Nephron (organoid): ENCODE measurements around the gene TRMU.

Source experiments
- H3K27ac Mint-ChIP-seq, 3 experiments: 2 replicates each; pipeline ENCODE4 v1.8.0; 2020; ENCODE audit warnings: mixed read lengths in 3 of 3, mild to moderate bottlenecking in 2 of 3, moderate library complexity in 1 of 3
- H3K27me3 Mint-ChIP-seq: 2 replicates; pipeline ENCODE4 v1.8.0; 2021; ENCODE audit warnings: low read depth, mild to moderate bottlenecking, moderate library complexity, mixed read lengths
- H3K36me3 Mint-ChIP-seq: 2 replicates; pipeline ENCODE4 v1.8.0; 2020; ENCODE audit warnings: low read depth, mixed read lengths
- H3K4me1 Mint-ChIP-seq: 2 replicates; pipeline ENCODE4 v1.8.0; 2020; ENCODE audit warnings: mixed read lengths
- H3K4me3 Mint-ChIP-seq, 3 experiments: 2 replicates each; pipeline ENCODE4 v1.8.0; 2020; ENCODE audit warnings: mild to moderate bottlenecking in 3 of 3, mixed read lengths in 3 of 3, moderate library complexity in 2 of 3
- H3K9me3 Mint-ChIP-seq: 2 replicates; pipeline ENCODE4 v1.8.0; 2020; ENCODE audit warnings: mixed read lengths
- CTCF ChIP-seq, 3 experiments: fragments of 200-600 bp; sonication (generic); IDR thresholded peaks; one replicate each; pipeline ENCODE4 v1.5.0; 2021; ENCODE audit warnings: antibody characterized with exemption in 3 of 3; ENCODE audit not compliant: unreplicated experiment in 3 of 3

The TRMU gene

GRCh38 chr22:46376908-46377524 lies 41.5 kb downstream of the TRMU start:
- peaks cover 40% of the 10 kb centered on the region for H3K4me1 Mint-ChIP-seq
- peaks cover 9% of the 10 kb centered on the region for H3K9me3 Mint-ChIP-seq
- TF ChIP-seq CTCF (IDR thresholded peaks at IDR 0.05; ENCODE audit: unreplicated experiment in 3 of 3), result no peak
- H3K27me3 Mint-ChIP-seq, result peaks cover 11% of the 10 kb centered on the region
- no peak overlapping the region for H3K4me3 Mint-ChIP-seq
- H3K36me3 Mint-ChIP-seq, result peaks cover 28% of the 10 kb centered on the region
- peak overlapping the region; percentile 75 to 90 (median 88) for H3K27ac Mint-ChIP-seq

GRCh38 chr22:46377525-46378425 lies 42.3 kb downstream of the TRMU start:
- peaks cover 28% of the 10 kb centered on the region for H3K36me3 Mint-ChIP-seq
- H3K9me3 Mint-ChIP-seq, result peaks cover 9% of the 10 kb centered on the region
- no peak for TF ChIP-seq CTCF (IDR thresholded peaks at IDR 0.05; ENCODE audit: unreplicated experiment in 3 of 3)
- peak overlapping the region; percentile 84 to 90 (median 88) for H3K27ac Mint-ChIP-seq
- H3K27me3 Mint-ChIP-seq, result peaks cover 16% of the 10 kb centered on the region
- peak overlapping the region in 2 of 3 experiments; percentile 3 to 43 for H3K4me3 Mint-ChIP-seq
- peaks cover 38% of the 10 kb centered on the region for H3K4me1 Mint-ChIP-seq

GRCh38 chr22:46378426-46379065 lies 43.0 kb downstream of the TRMU start:
- Mint-ChIP-seq H3K36me3 (peaks cover 24% of the 10 kb centered on the region), H3K9me3 (peaks cover 9% of the 10 kb centered on the region), H3K27ac (peak overlapping the region; percentile 88 to 90 (median 88)), H3K4me3 (peak overlapping the region in 2 of 3 experiments; percentile 3 to 43), H3K27me3 (peaks cover 17% of the 10 kb centered on the region), H3K4me1 (peaks cover 35% of the 10 kb centered on the region)
- no peak for TF ChIP-seq CTCF (IDR thresholded peaks at IDR 0.05; ENCODE audit: unreplicated experiment in 3 of 3)

GRCh38 chr22:46379066-46379930 lies 43.8 kb downstream of the TRMU start:
- Mint-ChIP-seq H3K9me3 (peaks cover 7% of the 10 kb centered on the region), H3K36me3 (peaks cover 24% of the 10 kb centered on the region), H3K4me1 (peaks cover 31% of the 10 kb centered on the region), H3K27ac (peak overlapping the region; percentile 88 to 90 (median 88)), H3K4me3 (peak overlapping the region in 1 of 3 experiments; percentile 51), H3K27me3 (peaks cover 17% of the 10 kb centered on the region)
- TF ChIP-seq CTCF (IDR thresholded peaks at IDR 0.05; ENCODE audit: unreplicated experiment in 3 of 3), result no peak

GRCh38 chr22:46380069-46380468 lies 44.6 kb downstream of the TRMU start:
- Mint-ChIP-seq H3K4me1 (peaks cover 29% of the 10 kb centered on the region), H3K27me3 (peaks cover 17% of the 10 kb centered on the region)

More at GRCh38 chr22:46380069-46380468, 44.6 kb downstream of the TRMU start:
- Mint-ChIP-seq H3K36me3 (peaks cover 23% of the 10 kb centered on the region), H3K9me3 (peaks cover 7% of the 10 kb centered on the region), H3K27ac (peak overlapping the region; percentile 88 to 90 (median 88)), H3K4me3 (peak overlapping the region in 1 of 3 experiments; percentile 51)
- no peak for TF ChIP-seq CTCF (IDR thresholded peaks at IDR 0.05; ENCODE audit: unreplicated experiment in 3 of 3)
